GM12878 (cell line): ENCODE measurements around the gene KDM4C.

ENCODE experiments used
- HDAC6 ChIP-seq: fragments of 200-600 bp; sonication (generic); IDR thresholded peaks from one replicate; pipeline ENCODE4 v1.8.0; 2017; ENCODE audit warnings: antibody characterized with exemption; ENCODE audit not compliant: unreplicated experiment
- MYC ChIP-seq: IDR thresholded peaks from 2 replicates; pipeline ENCODE4 v1.6.1; 2011; ENCODE audit warnings: mild to moderate bottlenecking, low read length, moderate library complexity, inconsistent platforms; ENCODE audit not compliant: insufficient read depth, insufficient replicate concordance, insufficient read length, severe bottlenecking

GRCh38 chr9:7095058-7095457 lies 337.3 kb downstream of the KDM4C start:
- TF ChIP-seq MYC = no peak
- TF ChIP-seq HDAC6 = no peak
